G401 (cell line): ENCODE results near the gene STRN4. TPM values are rescaled to one million over a fixed set of nuclear protein-coding genes. Genes with fewer than 3 reads are reported as not detected.
A peak's percentile ranks its signal among the peaks of the same experiment; 100 is the strongest.
"Not testable (repeated sequence)": the region's sequence is repeated elsewhere in the genome, so short reads cannot be mapped to it uniquely, and the experiment has no call there.

ENCODE experiments used
- DNase-seq: peaks from one replicate; pipeline ENCODE4 v3.0.0-alpha.2; 2015; ENCODE audit warnings: low spot score
- in situ Hi-C: cut with HindIII; loops from 2 replicates; pipeline ENCODE4 v1.10.0; 2016; ENCODE audit warnings: low sequenced_read_pairs, mixed read lengths
- total RNA-seq: library from RNA; depleted of rRNA; stranded (reverse); fragments of >200 nt; shearing (Covaris generic); gene quantifications from 2 replicates; pipeline ENCODE4 v1.2.3, GENCODE V29; 2014; rRNA removed

STRN4 gene, protein sequence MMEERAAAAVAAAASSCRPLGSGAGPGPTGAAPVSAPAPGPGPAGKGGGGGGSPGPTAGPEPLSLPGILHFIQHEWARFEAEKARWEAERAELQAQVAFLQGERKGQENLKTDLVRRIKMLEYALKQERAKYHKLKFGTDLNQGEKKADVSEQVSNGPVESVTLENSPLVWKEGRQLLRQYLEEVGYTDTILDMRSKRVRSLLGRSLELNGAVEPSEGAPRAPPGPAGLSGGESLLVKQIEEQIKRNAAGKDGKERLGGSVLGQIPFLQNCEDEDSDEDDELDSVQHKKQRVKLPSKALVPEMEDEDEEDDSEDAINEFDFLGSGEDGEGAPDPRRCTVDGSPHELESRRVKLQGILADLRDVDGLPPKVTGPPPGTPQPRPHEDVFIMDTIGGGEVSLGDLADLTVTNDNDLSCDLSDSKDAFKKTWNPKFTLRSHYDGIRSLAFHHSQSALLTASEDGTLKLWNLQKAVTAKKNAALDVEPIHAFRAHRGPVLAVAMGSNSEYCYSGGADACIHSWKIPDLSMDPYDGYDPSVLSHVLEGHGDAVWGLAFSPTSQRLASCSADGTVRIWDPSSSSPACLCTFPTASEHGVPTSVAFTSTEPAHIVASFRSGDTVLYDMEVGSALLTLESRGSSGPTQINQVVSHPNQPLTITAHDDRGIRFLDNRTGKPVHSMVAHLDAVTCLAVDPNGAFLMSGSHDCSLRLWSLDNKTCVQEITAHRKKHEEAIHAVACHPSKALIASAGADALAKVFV
- total RNA-seq, result 118 and 134 TPM in 2 replicates

DNA sequence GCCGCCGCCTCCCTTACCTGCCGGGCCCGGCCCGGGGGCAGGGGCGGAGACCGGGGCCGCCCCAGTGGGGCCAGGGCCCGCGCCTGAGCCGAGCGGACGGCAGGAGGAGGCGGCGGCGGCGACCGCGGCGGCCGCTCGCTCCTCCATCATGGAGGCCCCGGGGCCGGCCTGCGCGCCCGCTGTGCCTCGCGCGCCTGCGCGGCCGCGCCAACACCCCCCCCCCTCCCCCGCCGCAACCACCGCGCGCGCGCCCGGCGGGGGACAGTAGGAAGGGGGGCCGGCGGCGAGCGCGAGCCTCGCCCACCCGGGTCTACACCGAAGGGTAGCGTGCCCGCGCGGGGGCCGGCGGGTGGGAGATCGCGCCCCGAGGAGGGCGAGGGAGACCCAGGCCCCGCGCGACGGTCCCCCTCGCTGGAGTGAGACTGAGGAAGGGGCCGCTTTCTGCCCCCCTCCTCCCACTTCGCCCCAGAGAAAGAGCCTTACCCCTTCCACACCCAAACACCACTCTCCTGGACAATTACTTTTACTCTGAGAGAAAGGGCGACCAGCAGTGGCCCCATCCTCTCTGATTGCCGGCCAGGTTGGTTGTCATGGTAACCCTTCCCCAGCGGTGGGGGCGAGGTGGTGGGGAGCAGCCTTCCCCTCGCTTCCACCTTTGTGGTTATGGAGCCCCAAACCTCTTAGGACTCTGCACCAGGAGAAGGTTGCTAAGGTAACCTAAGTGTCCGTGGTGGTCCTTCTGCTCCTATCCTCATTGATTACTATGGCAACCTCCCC lies at the start of gene STRN4:
TSS of gene STRN4 (minus strand) at position 170 of the 777 bp plus-strand sequence. CDS start at position 150, 20 bp downstream.
- peak; percentile 39 for DNase-seq
- in situ Hi-C loops, result no loop called here

DNA sequence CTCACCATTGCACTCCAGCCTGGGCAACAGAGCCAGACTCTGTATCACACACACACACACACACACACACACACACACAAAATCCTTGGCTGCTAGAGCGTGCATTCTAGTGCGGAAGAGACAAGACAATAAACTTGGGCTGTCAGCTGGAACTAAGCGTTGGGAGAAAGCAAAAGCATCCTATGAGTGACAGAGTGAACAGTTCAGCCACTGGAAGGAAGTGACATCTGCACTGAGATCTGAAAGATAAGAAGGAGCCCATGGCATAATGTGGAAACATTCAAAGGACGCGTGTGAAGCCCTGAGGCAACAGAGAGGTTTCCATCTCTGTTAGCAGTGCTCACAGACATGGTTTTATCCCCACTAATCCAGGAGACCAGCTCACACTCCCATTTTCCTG lies 45.7 kb upstream of the STRN4 start:
- in situ Hi-C loops, result no loop called here
- DNase-seq, result no peak

DNA sequence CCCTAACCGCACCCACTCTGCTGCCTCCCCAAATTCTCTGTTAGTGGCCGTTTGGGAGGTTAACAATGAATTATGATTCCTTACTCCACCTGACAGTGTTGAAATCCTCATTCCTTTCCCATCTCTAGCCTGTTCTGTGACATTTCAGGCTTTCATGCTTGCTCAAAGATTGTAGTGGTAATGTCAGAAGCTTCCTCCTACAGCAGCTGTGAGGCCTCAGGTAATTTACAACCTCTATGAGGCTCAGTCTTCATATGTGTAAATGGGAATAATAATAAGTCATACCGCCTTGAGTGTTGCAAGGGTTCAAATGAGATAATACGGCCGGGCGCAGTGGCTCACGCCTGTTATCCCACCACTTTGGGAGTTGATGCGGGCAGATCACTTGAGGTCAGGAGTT lies 43.1 kb upstream of the STRN4 start:
- no peak for DNase-seq
- in situ Hi-C loops, result no loop called here

DNA sequence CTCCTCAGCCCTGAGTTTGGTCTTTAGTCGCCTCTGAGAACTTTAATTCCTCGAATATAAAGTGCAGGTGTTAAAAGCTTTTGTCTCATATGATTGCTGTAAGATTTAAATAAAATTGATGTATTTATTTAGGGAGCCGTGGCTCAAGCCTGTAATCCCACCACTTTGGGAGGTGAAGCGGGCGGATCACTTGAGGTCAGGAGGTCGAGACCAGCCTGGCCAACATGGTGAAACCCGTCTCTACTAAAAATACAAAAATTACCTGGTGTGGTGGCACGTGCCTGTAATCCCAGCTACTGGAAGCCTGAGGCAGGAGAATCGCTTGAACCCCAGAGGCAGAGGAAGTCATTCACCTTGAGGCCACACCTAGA lies 42.7 kb upstream of the STRN4 start:
- DNase-seq, result no peak
- in situ Hi-C loops, result no loop called here

DNA sequence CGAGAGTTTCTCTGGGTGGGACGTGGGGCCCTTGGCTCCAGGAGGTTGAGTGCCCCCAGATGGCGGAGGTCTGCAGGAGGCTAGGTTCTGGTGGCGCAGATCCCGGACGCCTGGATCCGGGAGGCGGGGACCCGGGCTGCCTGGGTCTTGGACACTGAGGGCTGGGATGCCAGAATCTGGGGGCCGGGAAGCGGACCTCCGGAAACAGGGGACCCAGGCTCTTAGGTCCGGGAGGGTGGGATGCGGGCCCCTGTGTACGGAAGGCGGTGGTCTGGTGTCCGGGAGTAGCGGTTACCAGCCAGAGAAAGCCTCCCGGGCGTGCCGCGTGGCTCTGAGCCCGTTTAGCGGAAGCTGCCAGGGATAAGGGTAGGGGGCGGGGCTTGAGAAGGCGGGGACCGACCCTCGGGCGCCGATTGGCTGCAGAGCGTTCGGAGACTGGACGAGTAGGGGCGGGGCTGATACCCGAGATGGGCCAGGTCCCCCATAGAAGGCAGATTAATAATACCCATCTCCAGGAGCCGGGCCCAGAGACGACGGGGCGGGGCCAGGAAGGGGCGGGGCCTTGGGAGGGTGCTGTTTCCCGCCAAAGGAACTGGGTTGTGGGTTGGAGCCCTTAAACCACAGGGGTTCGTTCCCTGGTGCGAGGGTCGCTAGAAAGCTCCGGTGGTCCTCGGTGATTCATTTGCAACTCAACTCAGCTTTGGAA lies 42.2 kb upstream of the STRN4 start, which contains the start of gene SLC1A5:
TSS of gene SLC1A5 (minus strand) at position 333 of the 706 bp plus-strand sequence. CDS start 629 bp downstream, outside the sequence.
- in situ Hi-C loops, result no loop called here
- DNase-seq, result peak; percentile 70

DNA sequence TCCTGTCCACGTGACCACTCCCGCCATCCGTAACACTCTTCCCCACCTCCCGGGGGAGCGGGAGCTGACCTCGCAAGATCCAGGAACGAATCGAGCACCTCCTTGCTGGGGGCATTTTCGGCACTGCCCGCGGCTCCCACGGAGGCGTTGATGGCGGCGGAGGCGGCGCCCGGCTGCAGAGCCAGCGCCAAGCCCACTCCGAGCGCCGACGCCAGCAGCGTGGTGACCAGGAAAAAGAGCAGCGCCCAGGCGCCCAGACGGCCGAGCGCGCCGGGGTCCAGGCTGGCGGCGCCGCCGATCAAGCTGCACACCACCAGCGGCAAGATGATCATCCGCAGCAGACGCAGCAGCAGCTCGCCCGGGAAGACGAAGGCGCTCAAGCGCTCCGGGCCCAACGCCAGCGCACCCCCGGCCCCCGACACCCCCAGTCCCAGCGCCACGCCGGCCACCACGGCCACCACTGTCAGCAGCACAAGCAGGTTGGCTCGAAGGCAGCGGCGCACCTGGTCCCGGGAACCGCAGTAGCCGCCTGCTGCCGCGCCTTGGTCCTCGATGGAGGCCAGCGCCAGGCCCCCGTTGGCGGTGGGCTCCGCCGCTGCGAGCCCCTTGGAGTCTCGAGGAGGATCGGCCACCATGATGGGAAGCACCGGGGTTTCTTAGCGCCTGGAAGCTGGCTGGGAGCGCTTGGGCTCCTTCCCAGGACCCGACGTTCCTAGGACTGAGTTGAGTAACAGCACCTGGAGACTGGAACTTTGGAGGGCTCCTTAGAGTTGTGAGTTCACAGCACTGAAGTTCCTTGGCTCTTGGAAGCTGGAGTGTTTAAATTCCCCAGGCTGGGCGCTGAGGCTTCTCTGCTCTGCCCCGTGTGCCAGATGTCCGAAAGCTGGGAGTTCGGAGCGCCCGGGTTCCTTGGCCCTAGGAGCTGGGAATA lies 41.3 kb upstream of the STRN4 start:
- in situ Hi-C loops, result no loop called here
- no peak for DNase-seq

DNA sequence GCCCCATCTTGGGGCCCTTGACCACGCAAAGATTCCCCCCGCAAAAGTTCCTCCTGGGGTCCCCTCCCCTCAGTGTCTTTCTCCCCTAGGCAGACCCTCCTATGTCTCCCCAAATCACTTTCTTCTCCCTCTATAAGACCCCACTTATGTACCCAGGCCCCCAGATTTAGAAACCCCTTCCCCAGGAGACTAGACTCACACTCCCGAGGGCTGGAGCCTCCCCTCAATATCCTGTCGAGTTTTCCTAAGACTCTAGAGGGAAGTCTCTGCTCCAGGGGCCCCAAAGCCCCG lies 40.7 kb upstream of the STRN4 start:
- in situ Hi-C loops, result no loop called here
- DNase-seq, result no peak

DNA sequence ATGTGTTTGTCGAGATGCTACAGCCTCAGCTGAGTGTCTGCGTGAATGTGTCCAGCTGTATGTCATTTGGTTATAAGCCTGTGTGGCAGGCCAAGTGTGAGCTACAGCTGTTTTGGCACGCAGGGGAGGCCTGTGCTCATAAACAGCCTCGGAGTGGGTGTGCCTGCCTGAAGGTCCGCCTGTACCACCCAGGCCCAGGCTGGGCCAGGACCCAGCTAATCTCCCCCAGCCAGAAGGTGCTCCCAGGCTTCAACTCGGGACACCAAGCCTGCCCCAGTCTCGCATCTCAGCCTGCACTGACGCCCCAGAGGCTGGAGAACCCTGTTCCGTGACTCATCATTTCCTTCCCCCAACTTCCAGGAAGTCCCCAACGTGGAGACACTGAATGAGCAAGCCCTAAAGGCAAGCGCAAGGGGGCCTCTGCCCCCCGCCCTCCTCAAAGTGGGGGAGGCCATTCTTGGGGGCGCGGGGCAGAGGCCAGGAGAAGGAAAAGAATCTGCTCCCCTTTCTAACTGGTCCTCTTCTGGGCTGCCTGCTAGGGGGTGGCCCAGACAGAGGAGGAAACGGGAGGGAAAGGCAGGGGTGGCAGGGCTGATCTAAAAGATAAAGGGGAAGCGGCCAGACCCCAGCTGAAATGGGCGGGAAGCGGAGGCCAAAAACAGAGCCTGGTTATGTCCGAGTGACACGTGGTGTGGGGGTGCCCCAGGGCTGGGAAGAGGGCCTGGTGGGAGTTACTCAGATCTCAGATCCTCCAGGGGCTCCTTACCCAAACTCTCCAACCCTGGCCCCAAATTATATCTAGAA lies 40.2 kb upstream of the STRN4 start:
- in situ Hi-C loops, result no loop called here
- DNase-seq, result no peak

DNA sequence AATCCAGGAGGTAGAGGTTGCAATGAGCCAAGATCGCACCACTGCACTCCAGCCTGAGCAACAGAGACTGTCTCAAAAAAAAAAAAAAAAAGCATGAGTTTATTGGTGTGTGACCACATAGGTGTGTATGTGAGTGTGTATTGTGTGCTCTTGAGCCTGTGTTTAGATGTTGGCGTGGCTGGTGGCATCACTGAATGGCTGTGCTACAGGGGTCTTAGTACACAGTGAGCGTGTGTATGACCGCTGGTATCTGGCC lies 39.7 kb upstream of the STRN4 start:
- in situ Hi-C loops, result no loop called here
- no peak for DNase-seq

DNA sequence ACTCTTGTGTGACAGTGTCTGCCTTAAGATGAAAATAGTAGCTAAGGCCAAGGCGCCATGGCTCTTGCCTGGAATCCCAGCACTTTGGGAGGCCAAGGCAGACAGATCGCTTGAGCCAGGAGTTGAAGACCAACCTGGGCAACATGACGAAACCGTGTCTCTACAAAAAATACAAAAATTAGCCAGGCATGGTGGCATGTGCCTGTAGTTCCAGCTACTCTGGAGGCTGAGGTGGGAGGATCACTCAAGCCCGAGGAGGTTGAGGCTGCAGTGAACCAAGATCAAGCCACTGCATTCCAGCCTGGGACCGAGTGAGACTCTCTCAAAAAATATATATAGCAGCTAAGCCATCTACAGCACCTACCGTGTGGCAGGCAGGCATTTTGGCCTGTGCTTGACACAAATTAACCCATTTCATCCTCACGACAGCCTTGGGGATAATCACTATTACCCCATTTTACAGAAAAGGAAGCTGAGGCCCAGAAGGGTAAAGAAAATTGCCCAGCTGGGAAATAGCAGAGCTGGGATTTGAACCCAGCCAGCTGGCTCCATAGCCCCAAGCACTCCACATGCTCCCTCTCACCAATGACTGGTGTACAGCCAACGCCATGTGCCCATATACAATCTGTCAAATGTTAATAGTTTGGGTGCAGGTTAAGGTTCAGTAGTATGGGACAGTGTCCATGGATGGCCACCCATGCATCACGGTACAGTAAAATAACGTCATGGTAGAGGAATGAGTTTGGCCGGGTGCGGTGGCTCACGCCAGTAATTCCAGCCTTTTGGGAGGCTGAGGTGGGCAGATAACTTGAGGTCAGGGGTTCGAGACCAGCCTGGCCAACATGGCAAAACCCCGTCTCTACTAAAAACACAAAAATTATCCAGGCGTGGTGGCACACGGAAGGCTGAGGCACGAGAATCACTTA lies 39.1 kb upstream of the STRN4 start:
- in situ Hi-C loops, result no loop called here
- no peak for DNase-seq

DNA sequence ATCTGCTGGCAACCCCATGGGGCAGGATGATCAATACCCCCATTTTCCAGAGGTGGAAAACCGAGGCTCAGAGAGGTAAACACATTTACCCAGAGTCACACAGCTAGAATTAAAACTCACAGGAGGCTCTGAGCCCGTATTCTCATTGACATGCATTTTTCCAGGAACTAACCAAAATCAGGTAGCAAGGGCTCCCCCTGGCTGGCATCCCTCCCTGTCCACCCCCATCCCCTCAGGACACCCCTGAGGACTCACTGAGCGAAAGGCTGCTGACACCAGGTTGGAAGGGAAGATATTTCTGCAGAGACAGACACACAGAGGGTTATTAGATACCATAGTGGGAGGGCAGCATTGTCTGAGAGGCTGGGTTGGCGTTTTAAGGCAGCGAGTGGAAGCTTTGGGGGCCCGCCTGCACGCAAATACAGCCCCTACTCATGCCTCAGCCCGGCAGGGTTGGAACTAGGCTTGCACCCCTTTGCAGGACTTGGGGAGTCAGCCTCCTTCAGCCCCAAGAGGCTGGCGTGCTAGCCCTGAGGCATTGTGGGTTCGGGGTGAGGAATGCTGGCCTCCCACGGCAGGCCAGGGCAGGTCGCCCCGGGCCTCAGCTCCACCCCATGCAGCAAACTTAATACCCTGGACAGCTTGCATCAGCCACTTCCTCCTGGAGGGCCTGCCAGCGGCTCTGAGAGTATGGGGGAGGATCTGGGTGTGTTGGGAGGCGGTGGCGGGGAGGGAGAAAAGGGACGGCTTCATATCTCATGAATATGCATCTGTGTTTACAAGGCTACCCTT lies 38.2 kb upstream of the STRN4 start:
- DNase-seq, result peak; percentile 33
- in situ Hi-C loops, result no loop called here

DNA sequence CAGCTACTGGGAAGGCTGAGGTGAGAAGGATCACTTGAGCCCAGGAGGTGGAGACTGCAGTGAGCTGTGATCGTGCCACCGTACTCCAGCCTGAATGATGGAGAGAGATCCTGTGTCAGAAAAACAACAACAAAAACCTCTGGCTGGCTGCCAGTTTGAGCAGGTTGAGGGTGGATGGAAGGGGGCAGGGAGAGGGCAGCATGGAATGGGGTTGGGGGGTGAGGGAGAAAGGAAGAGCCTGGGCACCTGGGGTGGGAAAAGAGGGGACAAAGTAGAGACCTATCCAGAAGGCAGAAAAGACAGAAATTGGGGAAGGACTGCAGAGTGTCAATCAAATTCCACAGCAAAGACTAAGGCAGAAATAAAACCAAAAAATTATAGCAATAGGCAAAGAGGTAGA lies 37.4 kb upstream of the STRN4 start:
- DNase-seq, result no peak

DNA sequence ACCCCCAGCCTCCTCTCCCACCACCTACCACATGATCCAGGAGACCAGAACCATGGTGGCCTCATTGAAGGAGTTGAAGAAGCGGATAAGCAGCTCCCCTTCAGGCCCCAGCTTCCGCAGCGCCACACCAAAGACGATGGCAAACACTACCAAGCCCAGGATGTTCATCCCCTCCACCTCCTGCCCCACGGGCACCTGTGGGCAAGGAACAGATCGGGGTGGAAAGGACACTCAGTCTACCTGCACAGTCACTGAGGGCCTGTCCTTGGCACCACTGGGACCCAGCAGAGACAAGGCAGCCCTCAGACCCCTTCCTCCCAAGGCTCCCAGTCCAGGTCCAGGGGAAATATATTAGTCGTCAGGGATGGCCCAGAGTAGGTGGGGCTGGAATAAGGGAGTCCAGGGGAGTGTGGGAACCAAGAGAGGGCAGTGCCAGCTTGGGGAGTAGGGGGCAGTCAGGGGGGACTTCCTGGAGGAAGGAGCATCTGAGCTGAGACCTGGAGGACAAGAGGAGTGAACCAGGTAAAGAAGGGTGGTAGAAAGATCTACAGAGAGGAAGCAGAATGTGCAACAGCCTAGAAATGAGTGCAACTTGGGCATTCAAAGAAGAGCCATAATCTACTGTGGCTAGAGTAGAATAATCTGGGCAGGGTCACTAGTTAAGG lies 36.2 kb upstream of the STRN4 start:
- in situ Hi-C loops, result no loop called here
- no peak for DNase-seq

More for the DNA sequence above, 37.4 kb upstream of the STRN4 start:
- in situ Hi-C loops, result no loop called here

DNA sequence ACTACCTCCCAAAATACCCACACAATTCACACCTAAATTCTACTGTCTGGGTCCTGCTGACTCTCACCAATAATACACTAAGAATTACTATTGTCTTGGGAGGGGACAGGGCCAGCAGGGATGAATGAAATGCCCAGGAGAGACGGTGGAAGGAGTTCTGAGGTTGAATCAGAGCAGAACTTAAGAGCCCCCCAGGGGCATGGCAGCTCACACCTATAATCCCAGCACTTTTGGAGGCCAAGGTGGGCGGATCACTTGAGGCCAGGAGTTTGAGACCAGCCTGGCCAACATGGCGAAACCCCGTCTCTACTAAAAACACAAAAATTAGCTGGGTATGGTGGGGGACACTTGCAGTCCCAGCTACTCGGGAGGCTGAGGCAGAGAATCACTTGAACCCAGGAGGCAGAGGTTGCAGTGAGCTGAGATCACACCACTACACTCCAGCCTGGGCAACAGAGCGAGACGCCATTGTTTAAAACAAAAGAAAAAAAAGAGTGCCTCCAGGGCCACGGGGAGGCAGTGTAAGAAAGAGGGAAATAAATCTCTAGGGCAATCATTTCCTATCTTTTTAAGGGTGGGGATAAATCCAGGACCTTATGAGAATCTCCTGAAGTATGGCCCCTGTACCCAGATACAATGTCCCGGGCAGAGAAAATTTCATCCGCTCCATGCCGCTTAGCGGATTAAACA lies 31.9 kb upstream of the STRN4 start:
- in situ Hi-C loops, DNase-seq: not testable (repeated sequence)
